ENCODE data around the gene HCK.

- TF ChIP-seq CTCF (conservative IDR thresholded peaks at IDR 0.05) (no peak), EZH2 (IDR thresholded peaks at IDR 0.05; ENCODE audit: low read depth) (no peak)
Observed at GRCh38 chr20:32034581-32035425, 17.2 kb upstream of the HCK start.
